ENCODE results near the gene ATP6AP2. TPM values are rescaled to one million over a fixed set of nuclear protein-coding genes. Genes with fewer than 3 reads are reported as not detected.
A peak's percentile ranks its signal among the peaks of the same experiment; 100 is the strongest.

Gene ATP6AP2
- total and polyA plus RNA-seq, 9 of the 15 experiments (the other 6 are each of a cell fraction or from before 2014, with no cell fraction given), result 23.3 to 131 (median 41.9) TPM

- TF ChIP-seq MECOM (CRISPR knock-in tag; IDR thresholded peaks at IDR 0.05) (no peak), WHSC1 (IDR thresholded peaks at IDR 0.05; ENCODE audit: low read length) (no peak), ZNF133 (CRISPR knock-in tag; IDR thresholded peaks at IDR 0.05) (no peak), TBL1XR1 (IDR thresholded peaks at IDR 0.05; ENCODE audit: low read length in 2 of 2) (peak in 1 of 2 experiments; percentile 67; a peak in 2 of 4 replicates), NR2C1 (IDR thresholded peaks at IDR 0.05) (no peak), NR2C1 (tag; IDR thresholded peaks at IDR 0.05) (no peak), ATF3 (IDR thresholded peaks at IDR 0.05) (no peak), ATF3 (CRISPR knock-in tag; conservative IDR thresholded peaks at IDR 0.05) (no peak), SAFB2 (IDR thresholded peaks at IDR 0.05; ENCODE audit: borderline replicate concordance, low read depth, low read length, severe bottlenecking) (no peak), ZNF76 (CRISPR knock-in tag; IDR thresholded peaks at IDR 0.05; ENCODE audit: borderline replicate concordance) (no peak), SRSF3 (IDR thresholded peaks at IDR 0.05; ENCODE audit: insufficient read depth, low read length) (no peak), NR1H2 (CRISPR knock-in tag; IDR thresholded peaks at IDR 0.05) (no peak), ZNF175 (CRISPR knock-in tag; IDR thresholded peaks at IDR 0.05; ENCODE audit: low read depth) (no peak), RCOR1 (IDR thresholded peaks at IDR 0.05; ENCODE audit: borderline replicate concordance in 1 of 2, low read depth in 2 of 2, low read length in 2 of 2) (peak in 1 of 2 experiments; percentile 35; a peak in 1 of 4 replicates), PHB2 (IDR thresholded peaks at IDR 0.05; ENCODE audit: low read depth) (0 out of 2 replicates have a peak, but pooled peaks have one; percentile 58), SIN3A (IDR thresholded peaks at IDR 0.05; ENCODE audit: borderline replicate concordance in 2 of 2, control insufficient read depth in 1 of 2, low read depth in 2 of 2, low read length in 2 of 2) (no peak), TCF3 (CRISPR knock-in tag; IDR thresholded peaks at IDR 0.05) (peak; percentile 92), DPF2 (IDR thresholded peaks at IDR 0.05) (peak; percentile 81), ZNF384 (IDR thresholded peaks at IDR 0.05; ENCODE audit: low read depth, low read length) (no peak), UBTF (IDR thresholded peaks at IDR 0.05; ENCODE audit: borderline replicate concordance in 1 of 2, low read depth in 2 of 2, low read length in 2 of 2) (peak in 1 of 2 experiments; percentile 37; a peak in 1 of 4 replicates), ZFX (CRISPR knock-in tag; IDR thresholded peaks at IDR 0.05) (no peak)
Observed at GRCh38 chrX:40544343-40545266, 36.2 kb upstream of the ATP6AP2 start (continued).
